Epidermal melanocyte (primary cell): ENCODE data around the gene RNF26.

Experiments used
- DNase-seq: peaks from one replicate; pipeline ENCODE4 v3.0.0; 2011; ENCODE audit warnings: low spot score; ENCODE audit not compliant: insufficient read length

Gene RNF26

GRCh38 chr11:119370486-119371046, 36.2 kb downstream of the RNF26 start:
- no peak for DNase-seq

GRCh38 chr11:119371067-119371601, 36.8 kb downstream of the RNF26 start:
- no peak for DNase-seq

- DNase-seq = no peak
These were observed 37.5 kb downstream of the RNF26 start for GRCh38 chr11:119371778-119372182.

- DNase-seq = no peak
These were observed 38.1 kb downstream of the RNF26 start for GRCh38 chr11:119372260-119373058.

- DNase-seq = no peak
These were observed 39.0 kb downstream of the RNF26 start for GRCh38 chr11:119373059-119373920.

GRCh38 chr11:119373921-119374631, 39.7 kb downstream of the RNF26 start:
- DNase-seq = no peak

- DNase-seq = no peak
These were observed 40.5 kb downstream of the RNF26 start for GRCh38 chr11:119374632-119375336.

- DNase-seq = no peak
These were observed 41.2 kb downstream of the RNF26 start for GRCh38 chr11:119375337-119376196.

GRCh38 chr11:119376197-119376847, 42.0 kb downstream of the RNF26 start:
- DNase-seq = no peak

- no peak for DNase-seq
These were observed 43.0 kb downstream of the RNF26 start for GRCh38 chr11:119377112-119377901.

- no peak for DNase-seq
These were observed 43.8 kb downstream of the RNF26 start for GRCh38 chr11:119377961-119378667.

- DNase-seq = no peak
These were observed 44.6 kb downstream of the RNF26 start for GRCh38 chr11:119378851-119379465.

GRCh38 chr11:119380160-119380826, 46.0 kb downstream of the RNF26 start:
- no peak for DNase-seq

- DNase-seq = no peak
These were observed 46.5 kb downstream of the RNF26 start for GRCh38 chr11:119380827-119381180.

GRCh38 chr11:119381181-119381988, 47.1 kb downstream of the RNF26 start, which contains the start of gene USP2:
USP2 (minus strand) TSS chr11:119381690; CDS start chr11:119373480, 8,210 bp downstream.
- peak; percentile 94 for DNase-seq

- DNase-seq = no peak
These were observed 47.8 kb downstream of the RNF26 start for GRCh38 chr11:119382101-119382500.
